HG03457 (cell line): ENCODE measurements around the gene GP1BB.
"Not testable (repeated sequence)": the region's sequence is repeated elsewhere in the genome, so short reads cannot be mapped to it uniquely, and the experiment has no call there.

Experiments used
- ATAC-seq: cut with Tn5 transposase; IDR thresholded peaks from one replicate; pipeline ENCODE4 v1.9.1; 2021; ENCODE audit warnings: moderate number of reproducible peaks; ENCODE audit not compliant: unreplicated experiment

The GP1BB gene

GRCh38 chr22:19723232-19723982, at the start of gene GP1BB:
TSS of gene GP1BB (plus strand) at chr22:19723539. CDS start at chr22:19723570, 31 bp downstream.
- ATAC-seq: no peak

- ATAC-seq: no peak
Observed at GRCh38 chr22:19673660-19674059, 49.7 kb upstream of the GP1BB start.

- ATAC-seq: no peak
Observed at GRCh38 chr22:19674129-19674928, 49.0 kb upstream of the GP1BB start.

GRCh38 chr22:19674929-19675253, 48.4 kb upstream of the GP1BB start:
- ATAC-seq: no peak

- no peak for ATAC-seq
Observed at GRCh38 chr22:19675428-19675827, 47.9 kb upstream of the GP1BB start.

GRCh38 chr22:19676437-19676836, 46.9 kb upstream of the GP1BB start:
- ATAC-seq: not testable (repeated sequence)

GRCh38 chr22:19678949-19679521, 44.3 kb upstream of the GP1BB start:
- ATAC-seq: no peak

- ATAC-seq: no peak
Observed at GRCh38 chr22:19679522-19680101, 43.7 kb upstream of the GP1BB start.

- ATAC-seq: no peak
Observed at GRCh38 chr22:19680287-19680881, 43.0 kb upstream of the GP1BB start.

- ATAC-seq: no peak
Observed at GRCh38 chr22:19680911-19681862, 42.2 kb upstream of the GP1BB start.

- ATAC-seq: no peak
Observed at GRCh38 chr22:19681863-19682245, 41.5 kb upstream of the GP1BB start.

GRCh38 chr22:19686946-19687345, 36.4 kb upstream of the GP1BB start:
- no peak for ATAC-seq

GRCh38 chr22:19687561-19688300, 35.6 kb upstream of the GP1BB start:
- ATAC-seq: no peak

GRCh38 chr22:19688301-19689290, 34.7 kb upstream of the GP1BB start:
- ATAC-seq: no peak

GRCh38 chr22:19689408-19689807, 33.9 kb upstream of the GP1BB start:
- ATAC-seq: no peak

GRCh38 chr22:19691007-19691720, 32.2 kb upstream of the GP1BB start:
- no peak for ATAC-seq

- ATAC-seq: no peak
Observed at GRCh38 chr22:19691721-19692341, 31.5 kb upstream of the GP1BB start.
